Measurements from ENCODE around the gene KRT86.

- TF ChIP-seq YY1 (IDR thresholded peaks at IDR 0.05; ENCODE audit: insufficient read depth, insufficient read length): no peak
- TF ChIP-seq ZNF274 (IDR thresholded peaks at IDR 0.05; ENCODE audit: low read depth, low read length): no peak
Observed at GRCh38 chr12:52267266-52267665, 7.2 kb upstream of the KRT86 start.

All from NT2/D1 (cell line).